Vagina (tissue), 2 donors: ENCODE data around the gene SLC22A2. TPM values are rescaled to one million over a fixed set of nuclear protein-coding genes. Genes with fewer than 3 reads are reported as not detected.

Experiments used
- DNase-seq, 2 donors: peaks; one replicate each; pipeline ENCODE4 v3.0.0-alpha.2; 2017; ENCODE audit errors: extremely low spot score in 2 of 2
- H3K27ac ChIP-seq: fragments of 200-600 bp; sonication (generic); one replicate; pipeline ENCODE4 v1.5.1; 2019
- H3K27me3 ChIP-seq: fragments of 200-600 bp; sonication (generic); one replicate; pipeline ENCODE4 v1.5.1; 2019
- H3K36me3 ChIP-seq, 2 donors: fragments of 200-600 bp; sonication (generic); one replicate each; pipeline ENCODE4 v1.5.1; 2017 to 2019
- H3K4me1 ChIP-seq: fragments of 200-600 bp; sonication (generic); one replicate; pipeline ENCODE4 v1.5.1; 2019
- H3K4me3 ChIP-seq, 2 donors: fragments of 200-600 bp; sonication (generic); 1 replicate in 1 of 2; 2 replicates in 1 of 2; pipeline ENCODE4 v1.5.1; 2016 to 2019
- H3K9me3 ChIP-seq: fragments of 200-600 bp; sonication (generic); one replicate; pipeline ENCODE4 v1.5.1; 2019
- CTCF ChIP-seq, 3 experiments: fragments of 450-650 bp in 2 of 3; fragments of 200-600 bp in 1 of 3; sonication (generic) in 1 of 3; IDR thresholded peaks; one replicate each; pipeline ENCODE4 v1.5.1; 2017 to 2019; ENCODE audit warnings: antibody characterized with exemption in 3 of 3, mild to moderate bottlenecking in 2 of 3, moderate library complexity in 2 of 3
- POLR2A ChIP-seq, 2 donors: fragments of 450-650 bp; IDR thresholded peaks; one replicate each; pipeline ENCODE4 v1.6.1; 2017; ENCODE audit warnings: antibody characterized with exemption in 2 of 2, mild to moderate bottlenecking in 2 of 2, moderate library complexity in 2 of 2
- POLR2AphosphoS5 ChIP-seq, 2 donors: sonication (generic); formaldehyde crosslinking; IDR thresholded peaks; one replicate each; pipeline ENCODE4 v1.9.0; 2017; ENCODE audit warnings: antibody characterized with exemption in 2 of 2, mild to moderate bottlenecking in 2 of 2, low read depth in 1 of 2; ENCODE audit not compliant: insufficient read depth in 1 of 2
- intact Hi-C: fragments of 100-400 bp; cut with DNase I; formaldehyde crosslinking; loops from one replicate; pipeline ENCODE4 v1.15.1; 2023
- total RNA-seq: library from RNA; depleted of rRNA; stranded (reverse); fragments of >200 nt; gene quantifications from one replicate; pipeline ENCODE4 v1.2.3, GENCODE V29; 2016

The SLC22A2 gene
- total RNA-seq, 1 donor from 2014 or later: not detected

GRCh38 chr6:160227769-160228161 lies 30.9 kb downstream of the SLC22A2 start:
- H3K36me3 ChIP-seq: no peaks in the 10 kb centered on the region
- H3K4me1 ChIP-seq: no peaks in the 10 kb centered on the region
- no peak overlapping the region for H3K4me3 ChIP-seq
- no peak for DNase-seq
- no peaks in the 10 kb centered on the region for H3K9me3 ChIP-seq
- intact Hi-C loops: no loop called here
- H3K27ac ChIP-seq: no peak overlapping the region
- TF ChIP-seq CTCF (IDR thresholded peaks at IDR 0.05): no peak
- TF ChIP-seq POLR2AphosphoS5 (IDR thresholded peaks at IDR 0.05; ENCODE audit: insufficient read depth in 1 of 2, low read depth in 1 of 2): no peak
- TF ChIP-seq POLR2A (IDR thresholded peaks at IDR 0.05): no peak
- no peaks in the 10 kb centered on the region for H3K27me3 ChIP-seq

DNA sequence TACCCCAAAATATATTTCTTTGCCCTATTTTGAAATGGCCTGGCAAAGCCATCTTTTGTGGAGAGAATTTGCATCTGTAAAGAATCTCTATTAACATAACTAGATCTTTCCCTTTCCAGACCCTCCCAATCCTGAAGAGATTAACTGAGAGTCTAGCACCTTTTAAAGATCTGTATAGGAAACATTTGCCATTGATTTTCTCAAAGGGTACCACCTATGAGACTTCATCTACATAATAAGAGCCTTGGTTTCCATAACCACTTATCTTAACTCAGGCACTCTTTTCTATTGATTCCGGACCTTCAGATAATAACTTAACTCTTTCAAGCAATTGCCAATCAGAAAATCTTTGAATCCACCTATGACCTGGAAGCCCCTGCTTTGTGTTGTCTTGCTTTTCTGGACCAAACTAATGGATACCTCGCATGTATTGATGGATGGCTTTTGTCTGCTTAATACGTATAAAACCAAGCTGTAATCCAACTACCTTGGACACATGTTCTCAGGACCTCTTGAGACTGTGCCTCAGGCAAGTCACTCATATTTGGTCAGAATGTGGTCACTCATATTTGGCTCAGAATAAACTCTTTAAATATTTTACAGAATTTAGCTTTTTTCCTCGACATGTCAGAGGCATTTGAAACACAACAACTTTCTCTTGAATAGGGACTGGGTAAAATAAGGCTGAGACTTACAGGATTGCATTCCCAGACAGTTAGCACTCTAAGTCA lies 31.4 kb downstream of the SLC22A2 start:
- no peaks in the 10 kb centered on the region for H3K27me3 ChIP-seq
- H3K27ac ChIP-seq: no peak overlapping the region
- TF ChIP-seq POLR2A (IDR thresholded peaks at IDR 0.05) (no peak), POLR2AphosphoS5 (IDR thresholded peaks at IDR 0.05; ENCODE audit: insufficient read depth in 1 of 2, low read depth in 1 of 2) (no peak), CTCF (IDR thresholded peaks at IDR 0.05) (no peak)
- DNase-seq: no peak
- H3K36me3 ChIP-seq: no peaks in the 10 kb centered on the region
- H3K4me1 ChIP-seq: no peaks in the 10 kb centered on the region
- intact Hi-C loops: no loop called here
- H3K9me3 ChIP-seq: no peaks in the 10 kb centered on the region
- H3K4me3 ChIP-seq: no peak overlapping the region

DNA sequence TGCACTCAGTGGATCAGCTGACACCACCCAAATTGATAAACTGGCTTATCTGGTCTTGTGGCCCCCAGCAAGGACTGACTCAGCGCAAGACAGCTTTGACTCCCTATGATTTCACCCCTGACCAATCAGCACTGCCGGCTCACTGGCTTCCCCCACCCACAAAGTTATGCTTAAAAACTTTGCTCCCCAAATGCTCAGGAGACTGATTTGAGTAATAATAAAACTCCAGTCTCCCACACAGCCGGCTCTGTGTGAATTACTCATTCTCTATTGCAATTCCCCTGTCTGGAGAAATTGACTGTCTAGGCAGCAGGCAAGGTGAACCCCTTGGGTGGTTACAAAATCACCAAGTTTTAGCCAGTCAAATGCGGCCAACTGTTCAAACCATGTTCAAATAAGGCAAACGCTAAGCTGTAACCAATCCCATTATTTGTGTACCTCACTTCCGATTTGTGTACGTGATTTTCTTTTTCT lies 32.5 kb downstream of the SLC22A2 start:
- TF ChIP-seq POLR2A (IDR thresholded peaks at IDR 0.05): no peak
- Histone ChIP-seq H3K9me3 (no peaks in the 10 kb centered on the region), H3K27ac (no peak overlapping the region), H3K27me3 (no peaks in the 10 kb centered on the region), H3K36me3 (no peaks in the 10 kb centered on the region), H3K4me1 (no peaks in the 10 kb centered on the region), H3K4me3 (no peak overlapping the region)
- intact Hi-C loops: no loop called here
- DNase-seq: no peak

DNA sequence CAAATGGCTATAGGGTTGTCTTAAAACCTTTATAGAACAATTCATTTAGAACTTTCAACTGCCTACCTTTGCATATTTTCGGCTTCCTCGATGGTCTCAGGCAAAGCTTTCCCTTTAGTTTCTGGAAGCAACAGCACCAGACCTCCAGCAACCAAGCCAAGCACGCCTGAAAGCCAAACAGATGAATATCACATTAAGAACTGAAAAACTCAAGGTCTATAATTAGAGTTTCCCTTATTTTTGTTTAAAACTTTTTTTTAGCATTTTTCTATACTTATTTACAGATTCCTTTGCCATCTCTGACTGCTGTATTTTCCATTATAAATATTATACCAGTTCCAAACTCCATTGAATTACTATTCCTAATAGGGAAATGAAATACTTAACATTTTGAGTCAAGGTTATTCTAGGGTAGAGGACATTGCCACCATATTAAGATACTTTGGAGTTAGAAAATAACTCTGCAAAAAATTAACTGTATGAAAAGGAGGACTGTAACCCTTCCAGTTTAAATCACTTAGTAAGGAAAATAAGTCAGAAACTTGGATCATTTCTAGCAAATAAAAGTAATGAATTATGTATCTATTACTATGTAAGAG lies 33.9 kb downstream of the SLC22A2 start:
- intact Hi-C loops: no loop called here
- Histone ChIP-seq H3K4me3 (no peak overlapping the region), H3K27ac (no peak overlapping the region), H3K4me1 (no peaks in the 10 kb centered on the region), H3K27me3 (no peaks in the 10 kb centered on the region), H3K36me3 (no peaks in the 10 kb centered on the region), H3K9me3 (no peaks in the 10 kb centered on the region)
- DNase-seq: no peak
- TF ChIP-seq POLR2AphosphoS5 (IDR thresholded peaks at IDR 0.05; ENCODE audit: insufficient read depth in 1 of 2, low read depth in 1 of 2) (no peak), POLR2A (IDR thresholded peaks at IDR 0.05) (no peak), CTCF (IDR thresholded peaks at IDR 0.05) (no peak)

DNA sequence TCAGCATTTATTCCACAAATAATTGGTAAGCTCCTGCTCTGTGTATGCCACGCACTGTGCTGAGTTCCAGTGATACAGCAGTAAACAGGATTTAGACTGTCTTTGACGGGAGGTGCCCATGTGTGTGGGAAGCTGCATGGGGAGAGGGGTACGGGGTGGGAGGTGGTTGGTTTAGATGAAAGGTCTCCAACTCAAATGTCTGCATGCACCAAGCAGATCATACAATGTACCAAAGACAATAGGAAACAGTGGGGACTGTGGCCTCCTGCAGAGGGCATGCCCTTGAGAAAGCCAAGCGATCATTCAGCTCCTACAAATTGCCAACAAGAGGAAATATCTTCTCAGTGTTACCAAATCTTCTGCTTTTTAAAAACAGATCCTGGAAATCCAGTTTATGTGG lies 36.1 kb downstream of the SLC22A2 start:
- H3K9me3 ChIP-seq: no peaks in the 10 kb centered on the region
- H3K36me3 ChIP-seq: no peaks in the 10 kb centered on the region
- intact Hi-C loops: no loop called here
- no peak for DNase-seq
- no peaks in the 10 kb centered on the region for H3K4me1 ChIP-seq
- no peak overlapping the region for H3K4me3 ChIP-seq
- no peak overlapping the region for H3K27ac ChIP-seq
- TF ChIP-seq POLR2A (IDR thresholded peaks at IDR 0.05) (no peak), POLR2AphosphoS5 (IDR thresholded peaks at IDR 0.05; ENCODE audit: insufficient read depth in 1 of 2, low read depth in 1 of 2) (no peak), CTCF (IDR thresholded peaks at IDR 0.05) (no peak)
- H3K27me3 ChIP-seq: no peaks in the 10 kb centered on the region
